GM18868 (cell line): ENCODE measurements around the gene BABAM2.
"Not testable (repeated sequence)": the region's sequence is repeated elsewhere in the genome, so short reads cannot be mapped to it uniquely, and the experiment has no call there.

Experiments used
- ATAC-seq: cut with Tn5 transposase; IDR thresholded peaks from one replicate; pipeline ENCODE4 v1.9.1; 2021; ENCODE audit warnings: mild to moderate bottlenecking, moderate library complexity; ENCODE audit not compliant: unreplicated experiment

The BABAM2 gene

GRCh38 chr2:27875089-27875881 is 15.2 kb upstream of the BABAM2 start:
- no peak for ATAC-seq

- ATAC-seq, result no peak
Observed at GRCh38 chr2:27878825-27879224, 11.7 kb upstream of the BABAM2 start.

- ATAC-seq, result not testable (repeated sequence)
Observed at GRCh38 chr2:27881815-27882583, 8.5 kb upstream of the BABAM2 start.

- ATAC-seq, result not testable (repeated sequence)
Observed at GRCh38 chr2:27882584-27882922, 8.0 kb upstream of the BABAM2 start.

DNA sequence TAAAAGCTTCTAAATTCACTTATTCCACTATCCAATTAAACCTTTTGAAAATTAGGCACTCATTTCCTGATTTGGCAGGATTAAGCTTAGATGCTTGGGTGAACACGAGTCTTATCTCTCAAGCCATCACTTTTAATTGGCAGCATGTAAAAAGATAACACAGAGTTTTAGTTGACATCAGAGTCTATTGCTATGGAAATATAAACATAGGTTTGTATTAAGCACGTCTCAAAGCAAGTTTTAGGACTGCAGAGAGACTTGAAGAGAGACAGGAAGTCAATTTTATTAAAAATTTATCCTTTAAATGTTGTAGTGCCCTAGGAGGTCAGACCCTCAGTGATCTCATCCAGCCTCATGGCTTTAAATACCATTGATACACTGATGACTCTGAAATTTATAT is 5.9 kb upstream of the BABAM2 start:
- ATAC-seq, result no peak

- no peak for ATAC-seq
Observed at GRCh38 chr2:27885234-27885633, 5.3 kb upstream of the BABAM2 start.

DNA sequence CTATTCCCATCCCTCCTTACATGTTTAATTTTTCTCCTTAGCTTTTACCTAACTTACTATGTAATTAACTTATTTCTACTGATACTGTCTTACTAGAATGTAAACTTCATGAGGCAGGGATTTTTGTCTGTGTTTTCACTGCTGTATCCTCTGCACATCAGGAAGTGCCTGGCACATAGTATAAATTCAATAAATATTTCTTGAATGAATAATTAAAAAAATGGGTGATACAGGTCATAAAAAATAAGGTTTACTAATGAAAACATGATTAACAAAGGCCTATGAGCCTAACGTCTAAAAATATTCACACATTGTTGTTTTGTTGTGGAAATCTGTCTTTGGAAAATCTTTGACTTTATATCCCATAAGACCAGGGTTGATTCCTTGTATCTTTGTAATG is 4.9 kb upstream of the BABAM2 start:
- ATAC-seq, result no peak

DNA sequence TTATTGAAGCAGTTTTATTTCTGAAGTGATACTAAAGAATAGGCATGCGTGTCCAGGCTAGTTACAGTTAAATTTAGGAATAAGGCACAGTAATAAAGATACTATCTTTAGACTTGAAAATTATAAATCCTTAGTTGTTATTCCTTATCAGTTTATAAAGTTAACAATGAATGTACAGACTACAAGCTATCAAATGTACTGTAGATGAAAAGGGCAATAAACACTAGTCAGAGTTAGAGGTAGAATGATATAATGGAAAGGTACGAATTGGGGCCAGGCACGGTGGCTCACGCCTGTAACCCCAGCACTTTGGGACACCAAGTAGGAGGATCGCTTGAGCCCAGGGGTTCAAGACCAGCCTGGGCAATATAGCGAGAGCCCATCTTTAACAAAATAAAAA is 4.2 kb upstream of the BABAM2 start:
- ATAC-seq, result no peak

DNA sequence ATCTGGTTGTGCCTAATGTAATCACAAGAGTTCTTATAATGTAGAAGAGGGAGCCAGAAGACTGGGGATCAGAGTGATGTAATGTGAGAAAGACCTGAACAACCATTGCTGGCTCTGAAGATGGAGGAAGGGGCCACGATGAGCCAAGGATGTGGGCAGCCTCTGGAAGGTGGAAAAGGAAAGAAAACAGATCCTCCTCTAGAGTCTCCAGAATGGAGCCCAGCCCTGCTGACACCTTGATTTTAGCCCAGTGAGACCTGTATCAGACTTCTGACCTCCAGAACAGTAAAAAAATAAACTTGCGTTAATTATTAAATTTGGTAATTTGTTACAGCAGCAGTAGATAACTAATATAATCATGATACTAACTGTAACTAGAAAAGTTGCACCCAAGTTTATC is 3.4 kb upstream of the BABAM2 start:
- ATAC-seq, result no peak

GRCh38 chr2:27887830-27888229 is 2.7 kb upstream of the BABAM2 start:
- no peak for ATAC-seq

- no peak for ATAC-seq
Observed at GRCh38 chr2:27888790-27889189, 1.7 kb upstream of the BABAM2 start.

GRCh38 chr2:27889774-27890145 is 769 bp upstream of the BABAM2 start:
- no peak for ATAC-seq

GRCh38 chr2:27890924-27891672 is 569 bp downstream of the BABAM2 start:
- ATAC-seq, result peak; percentile 14

- ATAC-seq, result no peak
Observed at GRCh38 chr2:27891673-27892105, 1.2 kb downstream of the BABAM2 start.

DNA sequence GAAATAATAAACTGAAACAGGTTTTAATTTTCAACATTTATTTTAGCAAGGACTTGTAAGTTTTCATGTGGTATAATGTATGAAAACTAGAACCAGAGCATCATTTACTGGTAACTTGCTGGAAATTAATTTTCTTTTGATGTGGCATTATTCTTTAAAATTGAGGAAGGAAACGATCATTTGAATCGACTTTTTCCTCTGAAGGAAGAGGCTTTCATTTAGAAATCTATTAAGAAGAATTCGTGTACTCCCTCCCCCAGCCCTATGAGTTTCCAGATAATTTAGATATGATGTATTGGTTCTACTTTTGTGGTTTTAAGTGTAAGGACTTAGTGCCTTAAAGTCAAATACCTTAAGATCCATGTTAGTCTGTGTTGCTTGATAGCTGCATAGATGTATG is 2.5 kb downstream of the BABAM2 start:
- no peak for ATAC-seq

- no peak for ATAC-seq
Observed at GRCh38 chr2:27897717-27898116, 7.2 kb downstream of the BABAM2 start.

GRCh38 chr2:27901234-27901633 is 10.7 kb downstream of the BABAM2 start:
- ATAC-seq, result no peak

DNA sequence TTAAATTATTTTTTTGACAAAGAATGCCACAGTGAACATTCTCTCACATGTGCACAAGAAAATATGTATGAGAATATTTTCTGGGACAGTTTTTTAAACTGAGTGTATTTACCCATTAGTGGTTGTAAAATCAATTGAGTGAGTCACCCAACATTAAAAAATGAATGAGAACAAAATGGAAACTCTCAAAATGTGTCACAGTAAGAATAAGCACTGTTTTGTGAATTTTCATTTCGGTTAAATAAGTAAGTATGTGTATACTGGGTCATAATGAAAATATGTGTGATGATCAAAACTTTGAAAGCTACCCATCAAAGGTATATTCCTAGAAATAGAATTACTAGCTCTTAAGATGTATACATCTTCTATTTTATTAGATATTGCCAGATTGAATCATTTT is 11.6 kb downstream of the BABAM2 start:
- ATAC-seq, result no peak

- no peak for ATAC-seq
Observed at GRCh38 chr2:27903018-27903417, 12.5 kb downstream of the BABAM2 start.

GRCh38 chr2:27903649-27904404 is 13.3 kb downstream of the BABAM2 start:
- no peak for ATAC-seq

- ATAC-seq, result no peak
Observed at GRCh38 chr2:27904405-27904665, 13.8 kb downstream of the BABAM2 start.
